Transverse colon (tissue), 4 donors: Measurements from ENCODE around the gene LEF1.

Source experiments
- CTCF ChIP-seq, 5 experiments: fragments of 200-600 bp in 3 of 5; fragments of 450-650 bp in 2 of 5; sonication (generic) in 3 of 5; IDR thresholded peaks; 1 replicate in 2 of 5; 2 replicates in 3 of 5; pipeline ENCODE4 v1.5.1; 2016 to 2017; ENCODE audit warnings: antibody characterized with exemption in 5 of 5, inconsistent platforms in 3 of 5, mild to moderate bottlenecking in 2 of 5, moderate library complexity in 1 of 5
- EP300 ChIP-seq: sonication (generic); formaldehyde crosslinking; IDR thresholded peaks from one replicate; pipeline ENCODE4 v1.6.1; 2017; ENCODE audit warnings: antibody characterized with exemption, low read depth
- POLR2A ChIP-seq: fragments of 450-650 bp; IDR thresholded peaks from one replicate; pipeline ENCODE4 v1.6.1; 2016; ENCODE audit warnings: antibody characterized with exemption, mild to moderate bottlenecking, moderate library complexity
- POLR2AphosphoS5 ChIP-seq, 3 donors: sonication (generic); formaldehyde crosslinking; IDR thresholded peaks; one replicate each; pipeline ENCODE4 v1.6.1; 2016; ENCODE audit warnings: antibody characterized with exemption in 3 of 3

- no peak for TF ChIP-seq CTCF (IDR thresholded peaks at IDR 0.05)
- TF ChIP-seq POLR2A = no peak
- no peak for TF ChIP-seq EP300
- TF ChIP-seq POLR2AphosphoS5 (IDR thresholded peaks at IDR 0.05) = no peak
Observed at GRCh38 chr4:108109111-108109510, 59.6 kb downstream of the LEF1 start.
